ENCODE results near the gene NVL. TPM values are rescaled to one million over a fixed set of nuclear protein-coding genes. Genes with fewer than 3 reads are reported as not detected.

The NVL gene
- total and polyA plus RNA-seq, 2 donors (not counting 1 experiment from before 2014, with no cell fraction given) = 20.5 to 27.6 TPM

DNA sequence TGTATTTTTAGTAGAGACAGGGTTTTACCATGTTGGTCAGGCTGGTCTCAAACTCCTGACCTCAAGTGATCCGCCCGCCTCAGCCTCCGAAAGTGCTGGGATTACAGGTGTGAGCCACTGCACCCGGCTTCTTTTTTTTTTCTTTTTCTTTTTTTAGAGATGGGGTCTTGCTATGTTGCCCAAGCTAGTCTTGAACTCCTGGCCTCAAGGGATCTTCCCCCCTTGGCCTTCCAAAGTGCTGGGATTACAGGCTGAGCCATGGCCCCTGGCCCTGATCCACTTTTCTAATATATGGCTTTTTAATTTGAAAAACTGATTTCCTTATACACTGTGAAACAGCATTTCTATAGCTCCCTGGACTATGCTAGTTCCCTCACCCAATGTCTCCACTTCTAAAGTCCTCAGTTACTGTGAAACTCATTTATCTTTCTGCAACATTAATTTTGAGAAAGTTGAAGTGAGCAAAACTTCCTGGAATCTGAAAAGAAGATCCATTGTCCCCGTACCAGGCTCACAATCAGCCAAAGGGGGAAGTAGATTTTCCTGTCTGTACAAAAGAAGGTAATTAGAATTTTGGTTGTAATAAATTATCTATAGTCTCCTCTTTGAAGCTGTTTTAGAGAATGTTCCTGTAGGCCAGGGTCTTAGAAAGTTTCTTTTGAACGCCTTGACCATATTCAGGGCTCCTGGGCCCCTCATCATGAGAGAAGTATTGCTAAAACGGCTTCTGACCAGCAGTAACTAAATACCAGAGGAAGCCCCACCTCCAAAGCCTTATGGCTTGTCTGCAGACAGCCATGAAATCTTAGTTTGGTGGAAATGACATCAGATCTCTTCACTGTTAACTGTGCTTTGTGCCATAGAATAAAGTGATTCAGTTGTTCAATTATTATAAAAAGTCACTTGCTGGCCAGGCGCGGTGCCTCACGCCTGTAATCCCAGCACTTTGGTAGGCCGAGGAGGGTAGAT is 112.0 kb downstream of the NVL start:
- Histone ChIP-seq H3K4me2 (ENCODE audit: extremely low read depth, insufficient read depth, low read length) (no peak overlapping the region), H3K4me1 (ENCODE audit: control insufficient read depth, extremely low read depth, insufficient read depth, low read length) (no peaks in the 10 kb centered on the region), H4K20me1 (ENCODE audit: control insufficient read depth, extremely low read depth, insufficient read depth, low read length) (no peaks in the 10 kb centered on the region), H3K4me3 (replicated peaks in 1 of 4; ENCODE audit: control extremely low read depth in 1 of 4, insufficient read depth in 1 of 4, low read depth in 3 of 4, low read length in 4 of 4) (no peak overlapping the region), H3K9ac (ENCODE audit: insufficient read depth, low read length) (no peak overlapping the region), H3K9me3 (ENCODE audit: control insufficient read depth, insufficient read depth, low read depth, low read length) (no peaks in the 10 kb centered on the region), H3K79me2 (ENCODE audit: control insufficient read depth, insufficient read depth, low read length) (no peaks in the 10 kb centered on the region), H3K27me3 (ENCODE audit: control insufficient read depth, insufficient read depth, low read length) (no peaks in the 10 kb centered on the region), H3K27ac (ENCODE audit: insufficient read depth, low read length) (no peak overlapping the region), H3K36me3 (ENCODE audit: control insufficient read depth, insufficient read depth, low read length) (no peaks in the 10 kb centered on the region), H2AFZ (ENCODE audit: low read length) (no peak overlapping the region)
- DNase-seq (ENCODE audit: low read depth in 2 of 2) = no peak
- TF ChIP-seq, protein P1, sequence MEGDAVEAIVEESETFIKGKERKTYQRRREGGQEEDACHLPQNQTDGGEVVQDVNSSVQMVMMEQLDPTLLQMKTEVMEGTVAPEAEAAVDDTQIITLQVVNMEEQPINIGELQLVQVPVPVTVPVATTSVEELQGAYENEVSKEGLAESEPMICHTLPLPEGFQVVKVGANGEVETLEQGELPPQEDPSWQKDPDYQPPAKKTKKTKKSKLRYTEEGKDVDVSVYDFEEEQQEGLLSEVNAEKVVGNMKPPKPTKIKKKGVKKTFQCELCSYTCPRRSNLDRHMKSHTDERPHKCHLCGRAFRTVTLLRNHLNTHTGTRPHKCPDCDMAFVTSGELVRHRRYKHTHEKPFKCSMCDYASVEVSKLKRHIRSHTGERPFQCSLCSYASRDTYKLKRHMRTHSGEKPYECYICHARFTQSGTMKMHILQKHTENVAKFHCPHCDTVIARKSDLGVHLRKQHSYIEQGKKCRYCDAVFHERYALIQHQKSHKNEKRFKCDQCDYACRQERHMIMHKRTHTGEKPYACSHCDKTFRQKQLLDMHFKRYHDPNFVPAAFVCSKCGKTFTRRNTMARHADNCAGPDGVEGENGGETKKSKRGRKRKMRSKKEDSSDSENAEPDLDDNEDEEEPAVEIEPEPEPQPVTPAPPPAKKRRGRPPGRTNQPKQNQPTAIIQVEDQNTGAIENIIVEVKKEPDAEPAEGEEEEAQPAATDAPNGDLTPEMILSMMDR (conservative IDR thresholded peaks at IDR 0.05 in 1 of 2, IDR thresholded peaks at IDR 0.05 in 1 of 2; ENCODE audit: low read depth in 1 of 2, low read length in 2 of 2) = no peak
- no peak for TF ChIP-seq EZH2 (IDR thresholded peaks at IDR 0.05; ENCODE audit: low read length, missing control alignments)

GRCh38 chr1:224216382-224216781 is 113.6 kb downstream of the NVL start:
- Histone ChIP-seq H4K20me1 (ENCODE audit: control insufficient read depth, extremely low read depth, insufficient read depth, low read length) (no peaks in the 10 kb centered on the region), H3K79me2 (ENCODE audit: control insufficient read depth, insufficient read depth, low read length) (no peaks in the 10 kb centered on the region), H3K9me3 (ENCODE audit: control insufficient read depth, insufficient read depth, low read depth, low read length) (no peaks in the 10 kb centered on the region), H3K9ac (ENCODE audit: insufficient read depth, low read length) (no peak overlapping the region), H3K4me3 (replicated peaks in 1 of 4; ENCODE audit: control extremely low read depth in 1 of 4, insufficient read depth in 1 of 4, low read depth in 3 of 4, low read length in 4 of 4) (no peak overlapping the region), H3K27me3 (ENCODE audit: control insufficient read depth, insufficient read depth, low read length) (no peaks in the 10 kb centered on the region), H3K4me2 (ENCODE audit: extremely low read depth, insufficient read depth, low read length) (no peak overlapping the region), H3K36me3 (ENCODE audit: control insufficient read depth, insufficient read depth, low read length) (no peaks in the 10 kb centered on the region), H3K27ac (ENCODE audit: insufficient read depth, low read length) (no peak overlapping the region), H2AFZ (ENCODE audit: low read length) (no peak overlapping the region), H3K4me1 (ENCODE audit: control insufficient read depth, extremely low read depth, insufficient read depth, low read length) (peaks cover 3% of the 10 kb centered on the region)
- TF ChIP-seq EZH2 (IDR thresholded peaks at IDR 0.05; ENCODE audit: low read length, missing control alignments) = no peak
- TF ChIP-seq, protein P1 (conservative IDR thresholded peaks at IDR 0.05 in 1 of 2, IDR thresholded peaks at IDR 0.05 in 1 of 2; ENCODE audit: low read depth in 1 of 2, low read length in 2 of 2) = no peak
- no peak for DNase-seq (ENCODE audit: low read depth in 2 of 2)

GRCh38 chr1:224213438-224214119 is 116.4 kb downstream of the NVL start:
- no peak for DNase-seq (ENCODE audit: low read depth in 2 of 2)

More at GRCh38 chr1:224213438-224214119, 116.4 kb downstream of the NVL start:
- H3K4me1 ChIP-seq (ENCODE audit: control insufficient read depth, extremely low read depth, insufficient read depth, low read length) = peaks cover 7% of the 10 kb centered on the region
- no peaks in the 10 kb centered on the region for H3K79me2 ChIP-seq (ENCODE audit: control insufficient read depth, insufficient read depth, low read length)
- H3K27ac ChIP-seq (ENCODE audit: insufficient read depth, low read length) = no peak overlapping the region
- no peaks in the 10 kb centered on the region for H3K36me3 ChIP-seq (ENCODE audit: control insufficient read depth, insufficient read depth, low read length)
- no peak overlapping the region for H3K4me2 ChIP-seq (ENCODE audit: extremely low read depth, insufficient read depth, low read length)
- H3K9ac ChIP-seq (ENCODE audit: insufficient read depth, low read length) = no peak overlapping the region
- no peaks in the 10 kb centered on the region for H3K27me3 ChIP-seq (ENCODE audit: control insufficient read depth, insufficient read depth, low read length)
- H4K20me1 ChIP-seq (ENCODE audit: control insufficient read depth, extremely low read depth, insufficient read depth, low read length) = no peaks in the 10 kb centered on the region
- TF ChIP-seq, protein P1 (conservative IDR thresholded peaks at IDR 0.05 in 1 of 2, IDR thresholded peaks at IDR 0.05 in 1 of 2; ENCODE audit: low read depth in 1 of 2, low read length in 2 of 2) = no peak
- no peak for TF ChIP-seq EZH2 (IDR thresholded peaks at IDR 0.05; ENCODE audit: low read length, missing control alignments)
- H3K9me3 ChIP-seq (ENCODE audit: control insufficient read depth, insufficient read depth, low read depth, low read length) = no peaks in the 10 kb centered on the region
- no peak overlapping the region for H3K4me3 ChIP-seq (replicated peaks in 1 of 4; ENCODE audit: control extremely low read depth in 1 of 4, insufficient read depth in 1 of 4, low read depth in 3 of 4, low read length in 4 of 4)
- H2AFZ ChIP-seq (ENCODE audit: low read length) = no peak overlapping the region
